ENCODE results near the gene ZNF397.

DNA sequence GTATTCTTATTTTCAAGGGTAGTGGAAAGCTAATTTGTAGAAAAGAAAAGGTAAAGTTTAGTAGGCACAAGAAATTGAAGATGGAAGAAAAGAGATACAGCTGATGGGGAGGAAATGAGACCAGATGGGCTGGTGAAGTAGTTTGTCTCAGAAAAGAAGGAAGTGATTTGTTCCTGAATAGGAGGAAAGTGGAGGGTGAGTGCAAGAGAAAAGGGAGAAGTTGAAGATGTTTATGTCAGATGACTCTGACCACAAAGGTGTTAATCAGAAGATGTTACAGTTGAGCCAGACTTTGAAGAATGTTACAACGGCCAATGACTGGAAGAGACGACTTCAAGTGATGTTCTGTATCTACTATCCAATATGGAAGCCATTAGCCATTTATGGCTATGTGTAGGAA, 28.0 kb downstream of the ZNF397 start:
- TF ChIP-seq, protein P1, sequence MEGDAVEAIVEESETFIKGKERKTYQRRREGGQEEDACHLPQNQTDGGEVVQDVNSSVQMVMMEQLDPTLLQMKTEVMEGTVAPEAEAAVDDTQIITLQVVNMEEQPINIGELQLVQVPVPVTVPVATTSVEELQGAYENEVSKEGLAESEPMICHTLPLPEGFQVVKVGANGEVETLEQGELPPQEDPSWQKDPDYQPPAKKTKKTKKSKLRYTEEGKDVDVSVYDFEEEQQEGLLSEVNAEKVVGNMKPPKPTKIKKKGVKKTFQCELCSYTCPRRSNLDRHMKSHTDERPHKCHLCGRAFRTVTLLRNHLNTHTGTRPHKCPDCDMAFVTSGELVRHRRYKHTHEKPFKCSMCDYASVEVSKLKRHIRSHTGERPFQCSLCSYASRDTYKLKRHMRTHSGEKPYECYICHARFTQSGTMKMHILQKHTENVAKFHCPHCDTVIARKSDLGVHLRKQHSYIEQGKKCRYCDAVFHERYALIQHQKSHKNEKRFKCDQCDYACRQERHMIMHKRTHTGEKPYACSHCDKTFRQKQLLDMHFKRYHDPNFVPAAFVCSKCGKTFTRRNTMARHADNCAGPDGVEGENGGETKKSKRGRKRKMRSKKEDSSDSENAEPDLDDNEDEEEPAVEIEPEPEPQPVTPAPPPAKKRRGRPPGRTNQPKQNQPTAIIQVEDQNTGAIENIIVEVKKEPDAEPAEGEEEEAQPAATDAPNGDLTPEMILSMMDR (conservative IDR thresholded peaks at IDR 0.05; ENCODE audit: low read depth, low read length): no peak
- no peak for TF ChIP-seq EZH2 (IDR thresholded peaks at IDR 0.05; ENCODE audit: low read length, unreplicated experiment)

All from PC-3 (cell line).